ENCODE measurements around the gene COL4A6.

The COL4A6 gene

GRCh38 chrX:108132876-108133275 is 305.3 kb downstream of the COL4A6 start:
- no peak for DNase-seq

- no peak for DNase-seq
These were observed 306.2 kb downstream of the COL4A6 start for GRCh38 chrX:108132034-108132433.

GRCh38 chrX:108131471-108131870 is 306.8 kb downstream of the COL4A6 start:
- no peak for DNase-seq

DNA sequence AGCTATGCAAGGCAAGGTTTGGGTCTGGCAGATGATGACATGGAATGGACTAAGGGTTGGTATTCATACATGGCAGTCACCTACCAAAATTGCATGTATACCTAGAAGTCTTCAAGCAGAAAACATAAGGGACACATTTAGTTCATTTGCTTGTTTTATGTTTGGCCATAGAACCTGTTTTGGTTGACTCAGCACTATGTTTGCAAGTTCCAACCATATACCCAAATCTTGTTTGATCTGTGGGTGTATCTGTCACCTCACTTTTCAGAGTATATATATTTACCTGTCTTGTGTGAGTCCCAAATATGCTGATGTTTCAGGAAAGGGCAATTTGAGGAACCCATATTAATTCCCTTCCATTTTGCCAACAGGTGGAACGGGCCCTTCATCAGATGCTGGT is 307.3 kb downstream of the COL4A6 start:
- DNase-seq = no peak

GRCh38 chrX:108127152-108127551 is 311.1 kb downstream of the COL4A6 start:
- no peak for DNase-seq

- no peak for DNase-seq
These were observed 311.6 kb downstream of the COL4A6 start for GRCh38 chrX:108126661-108127060.

GRCh38 chrX:108123591-108124366 is 314.4 kb downstream of the COL4A6 start:
- no peak for DNase-seq

- DNase-seq = no peak
These were observed 315.5 kb downstream of the COL4A6 start for GRCh38 chrX:108122748-108123147.

DNA sequence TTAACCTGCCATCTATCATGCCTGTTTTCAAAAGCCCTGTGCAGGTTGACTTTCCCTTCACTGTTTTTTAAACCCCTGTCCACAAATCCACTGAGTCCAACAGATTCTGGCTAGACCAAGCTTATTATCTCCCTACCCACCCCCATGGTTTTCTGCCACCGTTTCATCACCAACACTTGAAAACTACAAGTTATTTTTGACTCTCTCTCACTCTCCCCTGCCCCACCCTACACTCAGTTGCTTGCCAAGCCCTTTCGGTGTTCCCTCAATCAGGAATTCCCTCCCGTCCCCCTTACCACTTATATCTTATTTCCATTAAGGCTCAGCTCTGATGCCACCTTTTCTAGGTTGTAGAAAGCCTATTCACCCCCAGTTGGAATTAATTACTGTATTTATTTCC is 316.9 kb downstream of the COL4A6 start:
- no peak for DNase-seq

DNA sequence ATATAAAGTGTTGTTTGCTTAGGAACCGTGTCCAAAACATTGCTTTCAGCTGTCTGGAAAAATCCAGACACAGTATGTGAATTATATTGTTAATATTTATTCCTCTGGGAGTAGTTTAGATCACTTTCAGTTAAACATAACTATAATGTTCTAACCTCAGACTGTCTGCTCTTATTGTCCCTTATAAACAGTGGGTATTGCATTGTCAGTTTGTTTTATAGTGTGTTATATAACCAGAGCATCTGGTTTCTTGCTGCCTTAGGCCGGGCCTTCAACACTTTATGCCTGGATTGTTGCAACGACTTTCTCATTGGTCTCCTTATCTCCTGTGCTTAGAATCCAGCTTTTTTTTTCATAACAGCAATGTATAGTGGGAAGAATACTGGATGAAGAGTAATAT is 320.2 kb downstream of the COL4A6 start:
- DNase-seq = no peak

- no peak for DNase-seq
These were observed 323.7 kb downstream of the COL4A6 start for GRCh38 chrX:108114541-108114940.

Measured in activated naive CD4-positive, alpha-beta T cell treated with anti-CD3 and anti-CD28 coated beads, Interleukin-2, amount 50 U/mL, for 16 hours (primary cell).